Kidney (tissue), 14 donors: ENCODE results near the gene AGAP2. TPM values are rescaled to one million over a fixed set of nuclear protein-coding genes. Genes with fewer than 3 reads are reported as not detected.

ENCODE experiments used
- DNase-seq, 5 donors: peaks; one replicate each; pipeline ENCODE4 v3.0.0-alpha.2; 2013 to 2020
- FAIRE-seq: peaks from 2 replicates; lab custom pipeline; 2012; peaks lifted over from hg19 to GRCh38; lab: Jason Lieb, UNC
- H3K27ac ChIP-seq, 2 donors: one replicate each; pipeline ENCODE4 v1.7.0; 2013; ENCODE audit warnings: low read depth in 2 of 2, low read length in 2 of 2, inconsistent platforms in 1 of 2
- H3K27me3 ChIP-seq: one replicate; pipeline ENCODE4 v1.7.1; 2013; ENCODE audit warnings: low read length, inconsistent platforms; ENCODE audit not compliant: control insufficient read depth, insufficient read depth
- H3K36me3 ChIP-seq, 3 donors: one replicate each; pipeline versions ENCODE4 v1.7.0 to v1.7.1; 2013; ENCODE audit warnings: low read length in 3 of 3, control low read depth in 1 of 3, inconsistent platforms in 1 of 3; ENCODE audit not compliant: insufficient read depth in 3 of 3, control insufficient read depth in 2 of 3
- H3K4me1 ChIP-seq, 3 donors: one replicate each; pipeline versions ENCODE4 v1.7.0 to v1.7.1; 2013; ENCODE audit warnings: low read length in 3 of 3, inconsistent platforms in 1 of 3, low read depth in 1 of 3; ENCODE audit not compliant: control insufficient read depth in 2 of 3, insufficient read depth in 2 of 3
- H3K4me3 ChIP-seq, 3 donors: one replicate each; pipeline versions ENCODE4 v1.7.0 to v1.8.1; 2013; ENCODE audit warnings: low read length in 3 of 3, control low read depth in 1 of 3, inconsistent platforms in 1 of 3
- H3K9ac ChIP-seq, 3 donors: one replicate each; pipeline versions ENCODE4 v1.7.0 to v1.7.1; 2013; ENCODE audit warnings: low read length in 3 of 3, control low read depth in 1 of 3, inconsistent platforms in 1 of 3
- H3K9me3 ChIP-seq, 3 donors: one replicate each; pipeline versions ENCODE4 v1.7.0 to v1.7.1; 2013; ENCODE audit warnings: low read length in 3 of 3, control low read depth in 1 of 3, inconsistent platforms in 1 of 3; ENCODE audit not compliant: control insufficient read depth in 2 of 3, insufficient read depth in 1 of 3
- CTCF ChIP-seq: IDR thresholded peaks from 3 replicates; pipeline ENCODE4 v1.5.1; 2012; ENCODE audit warnings: mild to moderate bottlenecking, moderate library complexity, borderline replicate concordance; ENCODE audit not compliant: insufficient read depth; ENCODE audit errors: extremely low read depth
- intact Hi-C: fragments of 100-400 bp; cut with DNase I; formaldehyde crosslinking; loops from one replicate; pipeline ENCODE4 v1.11.1; 2022
- microRNA-seq: library from miRNA; unstranded; fragments of <30 nt; microRNA quantifications from one replicate; pipeline ENCODE4 v1.2.0, GENCODE V29; 2020
- polyA plus RNA-seq: library from polyadenylated mRNA; stranded (reverse); fragments of 350-450 nt; fragmentation: Illumina TruSeq; extraction: RNeasy Lipid Tissue Mini Kit (QIAGEN cat#74804); gene quantifications from one replicate; pipeline ENCODE4 v1.2.3, GENCODE V29; 2014; ENCODE audit warnings: low read depth, low replicate concordance; ENCODE audit not compliant: insufficient read depth
- total RNA-seq: library from RNA; stranded (reverse); fragmentation: NEBNext Ultra II Directional; extraction: Animal tissue kit (Norgen Biotek cat#: 25700); gene quantifications from one replicate; pipeline ENCODE4 v1.2.1, GENCODE V29; 2021
- donor health status: control.
- donor health status: control.
- donor health status: control.
- donor health status: control.
- donor health status: control.
- donor health status: DM: yes; HTN: yes; CAD: no.
- donor health status: Normal renal cell carcinoma (clear cell type).

The AGAP2 gene
- total and polyA plus RNA-seq, 2 donors from 2014 or later = 0.13 to 3.7 TPM

GRCh38 chr12:57674691-57675090 is 63.9 kb downstream of the AGAP2 start:
- FAIRE-seq (no peak), DNase-seq (no peak)
- no peak overlapping the region for H3K9ac ChIP-seq
- no peaks in the 10 kb centered on the region for H3K9me3 ChIP-seq
- intact Hi-C loops = no loop called here
- H3K27me3 ChIP-seq = no peaks in the 10 kb centered on the region
- H3K4me1 ChIP-seq = no peaks in the 10 kb centered on the region
- no peak overlapping the region for H3K27ac ChIP-seq
- no peaks in the 10 kb centered on the region for H3K36me3 ChIP-seq
- H3K4me3 ChIP-seq = no peak overlapping the region
- no peak for TF ChIP-seq CTCF

Small RNA genes within 50 kb of the gene (microRNA-seq; reads per million reads assigned to microRNA genes)
- gene MIR6759 = not detected

Other genes starting within 250 kb of the AGAP2 start
- gene DDIT3, start 218.2 kb downstream of the AGAP2 start, total RNA-seq = 34.1 TPM
- 83.1 TPM for gene DDIT3, start 218.2 kb downstream of the AGAP2 start, polyA plus RNA-seq
- gene MBD6, start 215.9 kb downstream of the AGAP2 start, total RNA-seq = 118 TPM
- 38.4 TPM for gene MBD6, start 215.9 kb downstream of the AGAP2 start, polyA plus RNA-seq
- 110 TPM for gene DCTN2, start 191.6 kb downstream of the AGAP2 start, total RNA-seq
- 133 TPM for gene DCTN2, start 191.6 kb downstream of the AGAP2 start, polyA plus RNA-seq
- 1.3 TPM for gene KIF5A, start 188.7 kb downstream of the AGAP2 start, total RNA-seq
- 0.69 TPM for gene KIF5A, start 188.7 kb downstream of the AGAP2 start, polyA plus RNA-seq
- 52.4 TPM for gene PIP4K2C, start 147.6 kb downstream of the AGAP2 start, total RNA-seq
- gene PIP4K2C, start 147.6 kb downstream of the AGAP2 start, polyA plus RNA-seq = 43.2 TPM
- gene DTX3, start 133.9 kb downstream of the AGAP2 start, total RNA-seq = 34.5 TPM
- 41.2 TPM for gene DTX3, start 133.9 kb downstream of the AGAP2 start, polyA plus RNA-seq
- 15.0 TPM for gene ARHGEF25, start 127.3 kb downstream of the AGAP2 start, total RNA-seq
- gene ARHGEF25, start 127.3 kb downstream of the AGAP2 start, polyA plus RNA-seq = 10.9 TPM
- gene B4GALNT1, start 105.5 kb downstream of the AGAP2 start, total RNA-seq = 2.0 TPM
- 1.6 TPM for gene B4GALNT1, start 105.5 kb downstream of the AGAP2 start, polyA plus RNA-seq
- gene OS9, start 44.6 kb downstream of the AGAP2 start, total RNA-seq = 325 TPM
- gene OS9, start 44.6 kb downstream of the AGAP2 start, polyA plus RNA-seq = 256 TPM
- gene TSPAN31, start 6.3 kb upstream of the AGAP2 start, total RNA-seq = 53.3 TPM
- 60.1 TPM for gene TSPAN31, start 6.3 kb upstream of the AGAP2 start, polyA plus RNA-seq
- 69.1 TPM for gene CDK4, start 13.6 kb upstream of the AGAP2 start, total RNA-seq
- gene CDK4, start 13.6 kb upstream of the AGAP2 start, polyA plus RNA-seq = 118 TPM
- gene MARCHF9, start 16.4 kb upstream of the AGAP2 start, total RNA-seq = 22.9 TPM
- 38.4 TPM for gene MARCHF9, start 16.4 kb upstream of the AGAP2 start, polyA plus RNA-seq
- gene CYP27B1, start 28.3 kb upstream of the AGAP2 start, total RNA-seq = 3.5 TPM
- 33.4 TPM for gene CYP27B1, start 28.3 kb upstream of the AGAP2 start, polyA plus RNA-seq
- 23.4 TPM for gene METTL1, start 33.4 kb upstream of the AGAP2 start, total RNA-seq
- 69.4 TPM for gene METTL1, start 33.4 kb upstream of the AGAP2 start, polyA plus RNA-seq
- gene EEF1AKMT3, start 33.9 kb upstream of the AGAP2 start, total RNA-seq = 10.4 TPM
- gene EEF1AKMT3, start 33.9 kb upstream of the AGAP2 start, polyA plus RNA-seq = 15.3 TPM
- 32.8 TPM for gene TSFM, start 44.0 kb upstream of the AGAP2 start, total RNA-seq
- gene TSFM, start 44.0 kb upstream of the AGAP2 start, polyA plus RNA-seq = 84.6 TPM
- gene AVIL, start 80.0 kb upstream of the AGAP2 start, total RNA-seq = 7.7 TPM
- 4.1 TPM for gene AVIL, start 80.0 kb upstream of the AGAP2 start, polyA plus RNA-seq
- 198 TPM for gene CTDSP2, start 108.0 kb upstream of the AGAP2 start, total RNA-seq
- 46.0 TPM for gene CTDSP2, start 108.0 kb upstream of the AGAP2 start, polyA plus RNA-seq
- gene ATP23, start 202.8 kb upstream of the AGAP2 start, total RNA-seq = 3.7 TPM
- 13.1 TPM for gene ATP23, start 202.8 kb upstream of the AGAP2 start, polyA plus RNA-seq